Fibroblast of skin of scalp (primary cell): Measurements from ENCODE around the gene BRD1.

Source experiments
- DNase-seq: peaks from one replicate; pipeline ENCODE4 v3.0.0-alpha.2; 2013

BRD1 gene

DNA sequence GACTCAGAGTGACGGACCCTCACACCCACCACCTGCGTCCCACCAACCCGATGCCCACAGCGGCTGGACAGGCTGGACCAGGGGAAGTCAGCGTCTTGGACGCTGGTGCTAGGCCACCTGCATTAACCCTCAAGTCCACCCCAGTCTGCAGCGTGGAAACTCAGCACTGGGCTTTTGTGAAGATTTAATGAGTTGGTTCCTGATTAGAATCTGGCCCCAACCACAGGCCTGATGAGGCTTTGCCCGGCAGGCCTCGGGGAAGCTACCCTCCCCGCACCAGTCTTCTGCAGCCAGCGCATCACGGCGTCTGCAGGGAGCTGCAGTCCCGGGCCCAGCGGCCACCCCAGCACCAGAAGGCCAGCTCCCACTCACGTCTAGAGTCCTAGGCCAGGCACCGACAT is 101.0 kb downstream of the BRD1 start:
- no peak for DNase-seq

DNA sequence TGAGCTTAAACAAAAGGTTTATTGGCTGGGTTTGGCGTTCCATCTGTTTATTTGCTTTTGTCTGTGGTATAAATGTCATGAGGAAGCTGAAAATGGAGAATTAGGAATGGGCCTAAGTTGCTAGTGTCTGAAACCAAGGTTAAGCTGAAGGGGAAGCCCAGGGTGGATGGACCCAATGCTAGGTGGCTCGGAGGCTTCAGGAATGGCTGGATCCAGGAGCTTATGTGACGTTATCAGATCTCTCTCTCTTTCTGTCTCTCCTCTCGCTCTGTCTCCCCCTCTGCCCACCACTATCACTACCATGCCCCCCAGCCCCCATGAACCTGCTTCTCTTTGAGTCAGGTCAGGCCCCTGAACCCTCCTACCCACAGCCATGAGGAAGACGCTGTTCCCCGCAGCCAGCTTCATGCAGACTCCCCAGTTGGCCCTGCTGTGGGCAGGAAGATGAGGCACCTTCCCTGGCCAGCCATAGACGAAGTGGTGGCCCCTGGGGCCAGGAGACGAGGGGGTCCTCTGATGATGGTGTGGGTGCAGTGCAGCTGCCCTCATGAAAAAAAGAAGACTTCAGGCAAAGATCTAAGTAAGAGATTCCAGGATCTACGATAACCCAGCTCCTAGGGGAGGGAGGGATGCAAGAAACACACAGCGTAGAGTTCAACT is 101.5 kb downstream of the BRD1 start:
- no peak for DNase-seq

DNA sequence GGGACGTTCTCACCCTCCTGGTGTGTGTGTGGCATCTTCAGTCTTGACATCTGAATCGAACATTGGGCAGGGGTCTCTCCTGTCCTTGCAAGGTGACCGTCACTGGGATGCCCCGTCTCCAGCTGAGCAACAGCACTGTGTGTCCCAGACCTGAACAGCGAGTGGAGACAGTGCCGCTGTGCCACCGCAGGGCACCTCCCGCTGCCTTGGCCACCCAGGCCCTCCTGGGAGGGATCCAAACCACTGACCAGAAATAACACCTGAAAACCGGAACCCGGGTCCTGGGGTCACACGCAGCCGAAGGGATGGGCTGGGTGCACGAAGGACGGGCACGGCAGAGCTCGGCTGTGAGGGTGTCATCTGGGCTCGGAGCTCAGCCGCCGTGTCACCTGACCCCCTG is 102.2 kb downstream of the BRD1 start:
- DNase-seq, result no peak

DNA sequence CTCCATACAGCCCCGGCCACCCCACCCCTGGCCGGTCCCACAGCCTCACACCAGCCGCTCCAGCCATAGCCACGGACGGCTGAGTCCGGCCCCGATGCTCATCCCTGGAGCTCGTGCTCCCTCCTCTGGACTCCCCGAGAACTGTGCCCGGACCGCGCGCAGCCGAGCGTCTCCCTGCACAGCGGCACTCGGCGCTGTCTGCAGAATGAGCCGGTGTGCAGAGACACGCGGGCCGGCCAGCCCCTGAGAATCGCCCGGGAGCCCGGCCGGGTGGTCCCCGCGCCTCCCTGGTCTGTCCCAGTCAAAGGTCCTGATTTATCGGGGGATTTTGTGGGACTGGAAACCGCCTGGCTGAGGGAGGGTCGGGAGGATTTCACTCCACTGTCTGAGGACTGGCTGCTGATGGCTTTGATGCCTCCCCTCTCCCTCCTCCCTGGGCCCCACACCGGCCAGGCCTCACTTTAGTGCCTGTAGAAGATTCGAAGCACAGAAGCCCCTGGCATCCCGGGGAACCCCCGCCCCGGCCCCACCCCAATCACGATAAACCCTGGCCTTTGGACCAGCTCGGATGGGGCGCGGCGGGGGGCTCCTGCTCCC is 102.7 kb downstream of the BRD1 start:
- peak; percentile 39 for DNase-seq

DNA sequence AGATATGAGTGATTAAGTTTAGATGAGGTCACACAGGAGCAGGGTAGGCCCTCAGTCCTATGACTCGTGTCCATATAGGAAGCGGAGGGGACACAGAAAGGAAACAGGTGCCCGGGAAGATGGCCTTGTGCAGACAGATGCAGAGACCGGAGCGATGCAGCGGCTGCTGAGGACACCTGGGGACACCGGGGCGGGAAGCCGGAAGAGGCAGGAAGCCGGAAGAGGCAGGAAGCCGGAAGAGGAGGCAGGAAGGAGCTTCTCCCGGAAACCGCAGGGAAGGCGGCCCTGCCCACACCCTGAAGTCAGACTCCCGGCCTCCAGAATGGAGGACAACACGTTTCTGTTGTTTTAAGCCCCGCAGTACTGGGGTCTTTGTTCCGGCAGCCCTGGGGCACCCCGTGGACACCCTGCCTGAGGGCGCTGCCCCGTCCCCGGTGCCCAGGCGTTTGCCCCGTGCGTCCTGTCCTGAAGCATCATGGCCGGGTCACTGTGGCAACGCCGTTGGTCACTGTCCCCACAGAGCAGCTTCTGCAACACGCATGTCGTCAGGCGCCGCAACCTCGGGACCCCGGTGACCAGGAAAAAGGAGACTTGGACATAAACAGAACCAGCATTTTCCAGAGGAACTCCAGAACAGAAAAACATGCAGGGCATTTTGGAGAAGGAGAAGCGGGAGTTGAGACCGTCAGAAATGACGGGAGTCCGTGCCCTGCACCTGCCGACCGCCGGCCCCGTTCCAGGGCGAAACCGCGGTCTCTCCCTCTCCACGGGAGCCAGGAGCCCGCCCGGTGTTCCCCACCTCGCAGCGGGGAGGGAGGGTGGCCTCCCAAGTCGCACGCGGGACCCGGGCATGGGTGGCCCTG is 103.4 kb downstream of the BRD1 start:
- no peak for DNase-seq

DNA sequence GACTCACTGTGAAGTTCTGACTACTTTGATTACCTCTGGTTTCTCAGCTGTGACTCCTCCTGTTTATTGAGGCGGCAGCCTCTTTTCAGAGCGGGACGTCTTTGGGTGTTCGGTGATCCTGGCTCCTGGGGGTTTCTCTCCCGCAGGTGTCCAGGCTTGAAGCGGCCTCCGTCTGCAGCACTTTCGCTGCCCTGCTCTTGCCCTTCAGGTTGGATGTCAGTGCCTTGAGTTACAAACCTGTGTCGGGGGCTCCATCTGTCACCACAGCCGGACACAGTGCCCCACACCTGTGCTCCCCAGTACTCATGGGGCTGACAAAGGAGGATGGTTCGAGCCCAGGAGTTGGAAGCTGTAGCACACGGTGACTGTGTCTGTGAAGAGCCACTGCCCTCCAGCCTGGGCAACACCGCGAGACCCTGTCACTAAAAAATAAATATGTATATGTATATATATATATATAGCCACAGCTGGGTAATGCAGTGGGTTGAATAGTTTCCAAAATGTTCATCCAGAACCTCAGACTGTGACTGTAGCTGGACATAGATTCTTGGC is 104.1 kb downstream of the BRD1 start:
- DNase-seq, result no peak
